ENCODE data around the gene NUP37. TPM values are rescaled to one million over a fixed set of nuclear protein-coding genes. Genes with fewer than 3 reads are reported as not detected.
A peak's percentile ranks its signal among the peaks of the same experiment; 100 is the strongest.
"Not testable (repeated sequence)": the region's sequence is repeated elsewhere in the genome, so short reads cannot be mapped to it uniquely, and the experiment has no call there.

Gene NUP37
- total and polyA plus RNA-seq, 2 donors from 2014 or later: 23.2 to 26.7 TPM

- H3K9me3 ChIP-seq (ENCODE audit: control insufficient read depth in 2 of 3, insufficient read depth in 1 of 3, low read length in 3 of 3): no peaks in the 10 kb centered on the region
- H3K4me3 ChIP-seq (ENCODE audit: low read length in 3 of 3): no peak overlapping the region
- no peaks in the 10 kb centered on the region for H3K4me1 ChIP-seq (ENCODE audit: control insufficient read depth in 2 of 3, insufficient read depth in 2 of 3, low read depth in 1 of 3, low read length in 3 of 3)
- no peak overlapping the region for H3K9ac ChIP-seq (ENCODE audit: low read length in 3 of 3)
- H3K36me3 ChIP-seq (ENCODE audit: control insufficient read depth in 2 of 3, insufficient read depth in 3 of 3, low read length in 3 of 3): peaks cover 0 to 5% (median under 1%) of the 10 kb centered on the region in 3 donors
- no peaks in the 10 kb centered on the region for H3K27me3 ChIP-seq (ENCODE audit: control insufficient read depth, insufficient read depth, low read length)
- FAIRE-seq (peak; percentile 35), DNase-seq (peak in 1 of 5 donors; percentile 33)
- intact Hi-C loops (cut with DNase I): no loop called here
- TF ChIP-seq CTCF (IDR thresholded peaks at IDR 0.05; ENCODE audit: borderline replicate concordance, extremely low read depth, insufficient read depth): no peak
- no peak overlapping the region for H3K27ac ChIP-seq (ENCODE audit: low read depth in 2 of 2, low read length in 2 of 2)
Measured at GRCh38 chr12:102093319-102093718, 26.6 kb downstream of the NUP37 start.

DNA sequence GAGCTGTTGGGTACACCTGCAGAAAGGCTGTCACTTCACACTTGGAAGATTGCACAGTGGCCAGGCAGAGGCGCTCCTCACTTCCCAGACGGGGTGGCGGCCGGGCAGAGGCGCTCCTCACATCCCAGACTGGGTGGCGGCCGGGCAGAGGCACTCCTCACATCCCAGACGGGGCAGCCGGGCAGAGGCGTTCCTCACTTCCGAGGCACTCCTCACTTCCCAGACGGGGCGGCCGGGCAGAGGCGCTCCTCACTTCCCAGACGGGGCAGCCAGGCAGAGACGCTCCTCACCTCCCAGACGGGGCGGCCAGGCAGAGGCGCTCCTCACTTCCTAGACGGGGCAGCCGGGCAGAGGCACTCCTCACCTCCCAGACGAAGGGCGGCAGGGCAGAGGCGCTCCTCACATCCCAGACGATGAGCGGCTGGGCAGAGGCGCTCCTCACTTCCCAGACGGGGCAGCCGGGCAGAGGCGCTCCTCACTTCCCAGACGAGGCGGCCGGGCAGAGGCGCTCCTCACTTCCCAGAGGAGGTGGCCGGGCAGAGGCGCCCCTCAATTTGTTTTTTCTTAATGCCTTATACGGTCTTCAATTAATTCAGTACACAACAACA, 30.6 kb downstream of the NUP37 start:
- FAIRE-seq; H3K27ac ChIP-seq (ENCODE audit: low read depth in 2 of 2, low read length in 2 of 2); H3K36me3 ChIP-seq (ENCODE audit: control insufficient read depth in 2 of 3, insufficient read depth in 3 of 3, low read length in 3 of 3); H3K4me3 ChIP-seq (ENCODE audit: low read length in 3 of 3); H3K9me3 ChIP-seq (ENCODE audit: control insufficient read depth in 2 of 3, insufficient read depth in 1 of 3, low read length in 3 of 3); H3K27me3 ChIP-seq (ENCODE audit: control insufficient read depth, insufficient read depth, low read length); DNase-seq; intact Hi-C loops (cut with DNase I); H3K4me1 ChIP-seq (ENCODE audit: control insufficient read depth in 2 of 3, insufficient read depth in 2 of 3, low read depth in 1 of 3, low read length in 3 of 3); H3K9ac ChIP-seq (ENCODE audit: low read length in 3 of 3): not testable (repeated sequence)

- Histone ChIP-seq H3K27me3 (ENCODE audit: control insufficient read depth, insufficient read depth, low read length) (no peaks in the 10 kb centered on the region), H3K9me3 (ENCODE audit: control insufficient read depth in 2 of 3, insufficient read depth in 1 of 3, low read length in 3 of 3) (no peaks in the 10 kb centered on the region), H3K27ac (ENCODE audit: low read depth in 2 of 2, low read length in 2 of 2) (no peak overlapping the region), H3K9ac (ENCODE audit: low read length in 3 of 3) (no peak overlapping the region), H3K4me3 (ENCODE audit: low read length in 3 of 3) (no peak overlapping the region), H3K4me1 (ENCODE audit: control insufficient read depth in 2 of 3, insufficient read depth in 2 of 3, low read depth in 1 of 3, low read length in 3 of 3) (no peaks in the 10 kb centered on the region), H3K36me3 (ENCODE audit: control insufficient read depth in 2 of 3, insufficient read depth in 3 of 3, low read length in 3 of 3) (peaks cover 3 to 8% (median 7%) of the 10 kb centered on the region in 3 donors)
- FAIRE-seq: no peak
- DNase-seq: no peak
- TF ChIP-seq CTCF (IDR thresholded peaks at IDR 0.05; ENCODE audit: borderline replicate concordance, extremely low read depth, insufficient read depth): no peak
- intact Hi-C loops (cut with DNase I): no loop called here
Measured at GRCh38 chr12:102080842-102081241, 39.1 kb downstream of the NUP37 start.

DNA sequence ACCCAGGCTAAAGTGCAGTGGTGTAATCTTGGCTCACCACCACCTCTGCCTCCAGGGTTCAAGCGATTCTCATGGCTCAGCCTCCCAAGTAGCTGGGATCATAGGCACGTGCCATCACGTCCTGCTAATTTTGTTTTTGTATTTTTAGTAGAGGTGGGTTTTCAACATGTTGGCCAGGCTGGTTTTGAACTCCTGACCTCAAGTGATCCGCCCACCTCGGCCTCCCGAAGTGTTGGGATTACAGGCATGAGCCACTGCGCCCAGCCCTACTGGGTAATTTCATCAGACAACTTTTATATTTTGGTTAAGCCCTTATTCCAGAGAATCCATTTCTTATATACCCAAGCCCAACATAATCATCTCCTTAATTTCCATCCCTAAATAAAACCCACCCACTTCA, 47.8 kb downstream of the NUP37 start:
- H3K4me3 ChIP-seq (ENCODE audit: low read length in 3 of 3); intact Hi-C loops (cut with DNase I); FAIRE-seq; H3K36me3 ChIP-seq (ENCODE audit: control insufficient read depth in 2 of 3, insufficient read depth in 3 of 3, low read length in 3 of 3); H3K9ac ChIP-seq (ENCODE audit: low read length in 3 of 3); H3K9me3 ChIP-seq (ENCODE audit: control insufficient read depth in 2 of 3, insufficient read depth in 1 of 3, low read length in 3 of 3); H3K27ac ChIP-seq (ENCODE audit: low read depth in 2 of 2, low read length in 2 of 2); H3K27me3 ChIP-seq (ENCODE audit: control insufficient read depth, insufficient read depth, low read length); H3K4me1 ChIP-seq (ENCODE audit: control insufficient read depth in 2 of 3, insufficient read depth in 2 of 3, low read depth in 1 of 3, low read length in 3 of 3); DNase-seq: not testable (repeated sequence)
